SK-N-SH treated with all-trans-retinoic acid at 6 μM for 48 hours (cell line): ENCODE results near the gene EXTL1.

Experiments
- ATAC-seq: fragments of 200-7000 bp; cut with Tn5 transposase; 3 replicates; pipeline ENCODE4 v1.9.1; 2020; ENCODE audit warnings: mild to moderate bottlenecking, moderate library complexity
- ARNTL ChIP-seq: fragments of 450-650 bp; formaldehyde crosslinking; IDR thresholded peaks from 2 replicates; pipeline ENCODE4 v1.5.0; 2020; ENCODE audit warnings: low read depth, mild to moderate bottlenecking, moderate library complexity, borderline replicate concordance
- BACH2 ChIP-seq: fragments of 250-450 bp; sonication (Bioruptor Pico); IDR thresholded peaks from 2 replicates; pipeline ENCODE4 v1.9.0; 2021; ENCODE audit warnings: mild to moderate bottlenecking, borderline replicate concordance
- CSDC2 ChIP-seq: fragments of 250-450 bp; sonication (Bioruptor Pico); IDR thresholded peaks from 2 replicates; pipeline ENCODE4 v1.5.0; 2020; ENCODE audit warnings: mild to moderate bottlenecking, moderate library complexity
- GLIS3 ChIP-seq: fragments of 250-450 bp; sonication (Bioruptor Pico); IDR thresholded peaks from 2 replicates; pipeline ENCODE4 v1.5.0; 2020; ENCODE audit warnings: mild to moderate bottlenecking, moderate library complexity
- ISL1 ChIP-seq: fragments of 250-450 bp; sonication (Bioruptor Pico); IDR thresholded peaks from 2 replicates; pipeline ENCODE4 v2.1.2; 2022; ENCODE audit warnings: mild to moderate bottlenecking, moderate library complexity
- POU6F1 ChIP-seq: fragments of 250-450 bp; sonication (Bioruptor Pico); IDR thresholded peaks from 2 replicates; pipeline ENCODE4 v1.8.0; 2021; ENCODE audit warnings: low read depth, mild to moderate bottlenecking, moderate library complexity, borderline replicate concordance
- PPARA ChIP-seq: fragments of 250-450 bp; sonication (Bioruptor Pico); IDR thresholded peaks from 2 replicates; pipeline ENCODE4 v1.5.0; 2020; ENCODE audit warnings: mild to moderate bottlenecking, borderline replicate concordance
- RARB ChIP-seq: fragments of 250-450 bp; sonication (Bioruptor Pico); IDR thresholded peaks from 2 replicates; pipeline ENCODE4 v1.8.0; 2021; ENCODE audit warnings: mild to moderate bottlenecking, moderate library complexity
- SNAI2 ChIP-seq: fragments of 250-450 bp; sonication (Bioruptor Pico); IDR thresholded peaks from 2 replicates; pipeline ENCODE4 v1.5.0; 2020; ENCODE audit warnings: mild to moderate bottlenecking, moderate library complexity
- TCF4 ChIP-seq: fragments of 250-450 bp; sonication (Bioruptor Pico); IDR thresholded peaks from 2 replicates; pipeline ENCODE4 v1.8.0; 2021; ENCODE audit warnings: mild to moderate bottlenecking, moderate library complexity, borderline replicate concordance
- ZFP30 ChIP-seq: fragments of 450-650 bp; formaldehyde crosslinking; IDR thresholded peaks from 2 replicates; pipeline ENCODE4 v1.5.0; 2022; ENCODE audit warnings: mild to moderate bottlenecking, moderate library complexity
- ZNF565 ChIP-seq: fragments of 450-650 bp; formaldehyde crosslinking; conservative IDR thresholded peaks from 2 replicates; pipeline ENCODE4 v1.5.0; 2020; ENCODE audit warnings: low read depth, mild to moderate bottlenecking, moderate library complexity
- ZNF70 ChIP-seq: fragments of 450-650 bp; formaldehyde crosslinking; IDR thresholded peaks from 2 replicates; pipeline ENCODE4 v1.5.0; 2020; ENCODE audit warnings: mild to moderate bottlenecking, moderate library complexity
- ZNF8 ChIP-seq: fragments of 450-650 bp; formaldehyde crosslinking; IDR thresholded peaks from 2 replicates; pipeline ENCODE4 v1.5.0; 2020; ENCODE audit warnings: mild to moderate bottlenecking, moderate library complexity
- TF ChIP-seq, protein P1 (sequence below): fragments of 250-450 bp; sonication (Bioruptor Pico); IDR thresholded peaks from 2 replicates; pipeline ENCODE4 v1.5.1; 2021; ENCODE audit warnings: mild to moderate bottlenecking, moderate library complexity
- TF ChIP-seq, protein P2 (sequence below): fragments of 250-450 bp; sonication (Bioruptor Pico); IDR thresholded peaks from 2 replicates; pipeline ENCODE4 v1.8.0; 2020; ENCODE audit warnings: mild to moderate bottlenecking, moderate library complexity, borderline replicate concordance

The EXTL1 gene

GRCh38 chr1:26083208-26083607 is 61.6 kb downstream of the EXTL1 start:
- TF ChIP-seq TCF4 (CRISPR knock-in tag) (no peak), ZNF70 (CRISPR knock-in tag) (no peak), GLIS3 (CRISPR knock-in tag) (no peak), BACH2 (CRISPR knock-in tag) (no peak), ARNTL (CRISPR knock-in tag) (no peak), CSDC2 (no peak)
- no peak; the same call in 2 of the 3 replicates for ATAC-seq

DNA sequence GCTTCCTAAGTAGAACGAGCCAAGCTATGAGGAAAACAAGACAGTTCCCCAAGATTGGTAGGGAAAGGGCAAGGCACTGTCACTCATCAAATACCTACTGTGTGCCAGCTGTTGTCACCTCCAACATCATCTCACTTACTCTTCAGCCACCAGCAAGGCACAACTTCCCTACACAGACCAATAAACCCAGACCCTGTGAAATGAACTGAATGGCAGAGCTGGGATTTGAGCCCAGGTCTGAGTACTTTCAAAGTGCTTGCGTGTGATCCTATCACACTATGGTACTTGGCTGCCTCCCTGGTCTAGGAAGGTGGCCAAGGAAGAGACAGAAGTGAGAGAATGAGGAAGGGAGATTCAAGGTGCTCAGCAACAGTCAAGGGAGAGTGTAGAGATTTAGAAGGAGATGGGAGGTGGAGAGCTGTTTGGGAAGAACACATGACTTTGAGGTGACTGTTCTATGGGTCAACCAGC is 62.6 kb downstream of the EXTL1 start:
- TF ChIP-seq, protein P1, sequence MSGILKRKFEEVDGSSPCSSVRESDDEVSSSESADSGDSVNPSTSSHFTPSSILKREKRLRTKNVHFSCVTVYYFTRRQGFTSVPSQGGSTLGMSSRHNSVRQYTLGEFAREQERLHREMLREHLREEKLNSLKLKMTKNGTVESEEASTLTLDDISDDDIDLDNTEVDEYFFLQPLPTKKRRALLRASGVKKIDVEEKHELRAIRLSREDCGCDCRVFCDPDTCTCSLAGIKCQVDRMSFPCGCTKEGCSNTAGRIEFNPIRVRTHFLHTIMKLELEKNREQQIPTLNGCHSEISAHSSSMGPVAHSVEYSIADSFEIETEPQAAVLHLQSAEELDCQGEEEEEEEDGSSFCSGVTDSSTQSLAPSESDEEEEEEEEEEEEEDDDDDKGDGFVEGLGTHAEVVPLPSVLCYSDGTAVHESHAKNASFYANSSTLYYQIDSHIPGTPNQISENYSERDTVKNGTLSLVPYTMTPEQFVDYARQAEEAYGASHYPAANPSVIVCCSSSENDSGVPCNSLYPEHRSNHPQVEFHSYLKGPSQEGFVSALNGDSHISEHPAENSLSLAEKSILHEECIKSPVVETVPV (CRISPR knock-in tag) = no peak
- ATAC-seq = no peak

GRCh38 chr1:26084844-26085243 is 63.3 kb downstream of the EXTL1 start:
- TF ChIP-seq ZFP30 (CRISPR knock-in tag) = no peak
- TF ChIP-seq SNAI2 (CRISPR knock-in tag) = no peak
- TF ChIP-seq PPARA = no peak
- no peak for TF ChIP-seq ZNF565 (CRISPR knock-in tag)
- TF ChIP-seq, protein P1 (CRISPR knock-in tag) = no peak
- no peak for TF ChIP-seq ZNF8
- TF ChIP-seq, protein P2, sequence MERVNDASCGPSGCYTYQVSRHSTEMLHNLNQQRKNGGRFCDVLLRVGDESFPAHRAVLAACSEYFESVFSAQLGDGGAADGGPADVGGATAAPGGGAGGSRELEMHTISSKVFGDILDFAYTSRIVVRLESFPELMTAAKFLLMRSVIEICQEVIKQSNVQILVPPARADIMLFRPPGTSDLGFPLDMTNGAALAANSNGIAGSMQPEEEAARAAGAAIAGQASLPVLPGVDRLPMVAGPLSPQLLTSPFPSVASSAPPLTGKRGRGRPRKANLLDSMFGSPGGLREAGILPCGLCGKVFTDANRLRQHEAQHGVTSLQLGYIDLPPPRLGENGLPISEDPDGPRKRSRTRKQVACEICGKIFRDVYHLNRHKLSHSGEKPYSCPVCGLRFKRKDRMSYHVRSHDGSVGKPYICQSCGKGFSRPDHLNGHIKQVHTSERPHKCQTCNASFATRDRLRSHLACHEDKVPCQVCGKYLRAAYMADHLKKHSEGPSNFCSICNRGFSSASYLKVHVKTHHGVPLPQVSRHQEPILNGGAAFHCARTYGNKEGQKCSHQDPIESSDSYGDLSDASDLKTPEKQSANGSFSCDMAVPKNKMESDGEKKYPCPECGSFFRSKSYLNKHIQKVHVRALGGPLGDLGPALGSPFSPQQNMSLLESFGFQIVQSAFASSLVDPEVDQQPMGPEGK (CRISPR knock-in tag) = no peak
- TF ChIP-seq RARB = no peak
- TF ChIP-seq ISL1 = no peak
- TF ChIP-seq GLIS3 (CRISPR knock-in tag) = no peak
- no peak for TF ChIP-seq POU6F1 (CRISPR knock-in tag)
- no peak for ATAC-seq
